Peyer's patch (tissue), 4 donors: ENCODE results near the gene GBE1.
"Not testable (repeated sequence)": the region's sequence is repeated elsewhere in the genome, so short reads cannot be mapped to it uniquely, and the experiment has no call there.

Experiments
- CTCF ChIP-seq, 6 experiments: fragments of 450-650 bp in 4 of 6; fragments of 200-600 bp in 2 of 6; sonication (generic) in 1 of 6; IDR thresholded peaks; one replicate each; pipeline ENCODE4 v1.5.1; 2017 to 2019; ENCODE audit warnings: antibody characterized with exemption in 6 of 6, mild to moderate bottlenecking in 3 of 6, moderate library complexity in 1 of 6
- POLR2A ChIP-seq, 2 donors: fragments of 450-650 bp; IDR thresholded peaks; one replicate each; pipeline ENCODE4 v1.5.1; 2017; ENCODE audit warnings: antibody characterized with exemption in 2 of 2, mild to moderate bottlenecking in 2 of 2, moderate library complexity in 2 of 2

- TF ChIP-seq CTCF, POLR2A (IDR thresholded peaks at IDR 0.05): not testable (repeated sequence)
These were observed 269.0 kb downstream of the GBE1 start for GRCh38 chr3:81492471-81492870.
